ENCODE results near the gene GRIK1. TPM values are rescaled to one million over a fixed set of nuclear protein-coding genes. Genes with fewer than 3 reads are reported as not detected.

Gene GRIK1
- total RNA-seq, 1 donor from 2014 or later = not detected

DNA sequence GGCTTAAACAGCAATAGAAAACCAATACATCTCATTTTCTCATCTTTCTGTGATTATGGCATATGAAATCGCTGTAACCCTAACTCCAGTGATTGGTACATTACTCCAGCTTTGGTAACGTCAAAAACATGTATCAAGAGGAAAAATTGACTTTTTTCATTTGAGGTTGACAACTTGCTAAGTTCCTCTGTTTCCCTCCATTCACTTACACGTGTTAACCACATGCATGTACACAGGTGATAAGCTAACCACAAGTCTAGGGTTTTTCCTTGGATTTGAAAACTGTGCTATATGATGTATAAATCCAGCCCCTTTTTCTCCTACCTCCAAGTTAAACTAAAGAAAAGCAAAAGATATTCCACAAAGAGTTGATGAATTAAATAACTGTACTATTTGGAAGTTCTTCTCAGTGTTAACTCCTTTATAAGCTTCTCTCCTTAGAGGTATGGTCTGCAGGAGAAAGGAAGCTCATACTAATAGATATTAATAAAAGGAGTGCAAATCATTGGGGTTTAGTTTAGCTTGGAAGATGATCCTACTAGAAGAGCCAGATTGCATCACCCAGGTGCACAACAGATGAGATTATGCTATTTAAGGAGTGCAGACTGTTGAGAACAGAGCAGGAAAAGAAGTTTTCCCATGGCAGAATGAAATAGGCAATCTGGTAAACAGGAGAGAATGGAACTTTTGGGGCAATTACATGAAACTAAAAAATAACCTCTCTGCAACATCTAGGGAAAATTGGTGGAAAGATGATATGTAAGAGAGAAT, 277.9 kb downstream of the GRIK1 start:
- ATAC-seq = no peak

DNA sequence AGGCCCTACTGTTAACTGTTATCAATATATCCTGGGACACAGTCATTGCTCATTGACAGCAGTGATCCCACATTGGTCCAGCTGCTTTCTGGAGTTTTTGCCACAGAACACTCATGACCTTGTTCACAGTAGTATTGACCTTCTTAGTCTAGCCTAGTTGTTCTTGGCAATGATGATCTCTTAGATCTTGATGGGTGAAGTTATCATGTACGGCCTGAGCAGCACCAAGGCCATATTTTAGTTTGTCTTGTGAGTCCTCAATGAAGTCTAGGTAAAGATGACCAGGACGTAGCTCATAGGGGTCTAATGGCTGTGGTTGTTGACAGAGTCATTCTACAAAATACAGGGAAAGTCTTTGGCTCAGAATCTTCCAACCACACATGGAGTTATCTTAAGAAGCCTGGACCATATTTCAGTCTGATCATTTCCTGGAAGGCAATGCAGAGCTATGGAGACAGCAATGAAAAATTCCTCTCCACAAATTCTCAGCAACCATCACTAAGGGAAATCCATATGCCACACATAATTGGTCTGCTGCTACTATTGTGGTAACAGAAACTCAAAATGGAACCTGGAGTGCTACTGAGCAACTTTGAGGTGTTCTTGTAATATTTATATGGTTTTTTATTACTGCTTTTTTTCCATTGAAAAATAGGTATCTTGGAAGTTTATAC, 279.6 kb downstream of the GRIK1 start:
- ATAC-seq = no peak

GRCh38 chr21:29658934-29659203, 280.9 kb downstream of the GRIK1 start:
- ATAC-seq = no peak

DNA sequence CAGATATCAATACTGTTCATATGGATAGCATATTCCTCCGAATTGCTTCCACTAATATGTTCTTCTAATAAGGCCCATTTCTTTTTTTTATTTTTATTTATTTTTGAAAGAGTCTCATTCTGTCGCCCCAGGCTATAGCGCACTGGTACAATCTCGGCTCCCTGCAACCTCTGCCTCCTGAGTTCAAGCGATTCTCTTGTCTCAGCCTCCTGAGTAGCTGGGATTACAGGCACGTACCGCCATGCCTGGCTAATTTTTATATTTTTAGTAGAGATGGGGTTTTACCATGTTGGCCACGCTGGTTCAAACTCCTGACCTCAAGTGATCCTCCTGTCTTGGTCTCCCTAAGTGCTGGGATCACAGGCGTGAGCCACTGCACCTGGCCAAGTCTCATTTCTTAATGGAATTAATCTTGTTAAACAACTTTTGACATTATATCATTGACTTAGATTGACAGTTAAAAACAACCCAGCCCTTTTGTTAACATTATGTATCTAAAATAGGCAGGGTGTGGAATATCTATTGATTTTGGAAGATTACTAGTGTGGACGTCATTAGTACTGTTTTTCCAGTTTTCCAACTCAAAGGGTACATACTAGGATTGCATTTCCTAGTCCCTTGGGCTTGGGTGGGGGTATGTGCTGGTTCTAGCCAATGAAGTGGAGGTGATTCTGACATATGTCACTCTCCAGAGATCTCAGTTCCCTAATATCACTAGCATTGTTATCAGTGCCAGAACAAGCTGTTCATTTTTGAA, 281.4 kb downstream of the GRIK1 start:
- no peak for ATAC-seq

- ATAC-seq = no peak
These were observed 282.4 kb downstream of the GRIK1 start for GRCh38 chr21:29657240-29657989.

GRCh38 chr21:29656504-29657239, 283.1 kb downstream of the GRIK1 start:
- peak; percentile 65 for ATAC-seq

GRCh38 chr21:29655577-29655976, 284.2 kb downstream of the GRIK1 start:
- no peak for ATAC-seq

DNA sequence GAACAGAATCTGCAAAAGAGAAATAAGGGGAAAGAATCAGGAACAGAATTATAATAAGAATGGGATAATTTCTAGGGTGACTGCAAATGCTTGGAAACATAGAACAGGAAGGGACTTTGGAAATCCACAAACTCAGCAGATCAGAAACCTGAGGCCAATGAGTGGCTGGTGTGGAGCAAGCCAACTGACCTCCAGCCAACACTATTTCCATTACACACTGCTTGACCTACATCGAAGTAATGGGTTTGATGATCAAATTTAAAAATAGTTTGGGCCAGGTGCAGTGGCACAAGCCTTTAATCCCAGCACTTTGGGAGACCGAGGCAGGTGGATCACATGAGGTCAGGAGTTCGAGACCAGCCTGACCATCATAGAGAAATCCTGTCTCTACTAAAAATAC, 284.9 kb downstream of the GRIK1 start:
- ATAC-seq = no peak

- ATAC-seq = no peak
These were observed 285.6 kb downstream of the GRIK1 start for GRCh38 chr21:29654203-29654602.

- ATAC-seq = no peak
These were observed 289.2 kb downstream of the GRIK1 start for GRCh38 chr21:29650523-29651022.

GRCh38 chr21:29649406-29649814, 290.4 kb downstream of the GRIK1 start:
- no peak for ATAC-seq

- ATAC-seq = no peak
These were observed 291.0 kb downstream of the GRIK1 start for GRCh38 chr21:29648710-29649240.

- no peak for ATAC-seq
These were observed 292.4 kb downstream of the GRIK1 start for GRCh38 chr21:29647353-29647781.

GRCh38 chr21:29645666-29646553, 293.9 kb downstream of the GRIK1 start:
- no peak for ATAC-seq

GRCh38 chr21:29643289-29643688, 296.5 kb downstream of the GRIK1 start:
- no peak for ATAC-seq

DNA sequence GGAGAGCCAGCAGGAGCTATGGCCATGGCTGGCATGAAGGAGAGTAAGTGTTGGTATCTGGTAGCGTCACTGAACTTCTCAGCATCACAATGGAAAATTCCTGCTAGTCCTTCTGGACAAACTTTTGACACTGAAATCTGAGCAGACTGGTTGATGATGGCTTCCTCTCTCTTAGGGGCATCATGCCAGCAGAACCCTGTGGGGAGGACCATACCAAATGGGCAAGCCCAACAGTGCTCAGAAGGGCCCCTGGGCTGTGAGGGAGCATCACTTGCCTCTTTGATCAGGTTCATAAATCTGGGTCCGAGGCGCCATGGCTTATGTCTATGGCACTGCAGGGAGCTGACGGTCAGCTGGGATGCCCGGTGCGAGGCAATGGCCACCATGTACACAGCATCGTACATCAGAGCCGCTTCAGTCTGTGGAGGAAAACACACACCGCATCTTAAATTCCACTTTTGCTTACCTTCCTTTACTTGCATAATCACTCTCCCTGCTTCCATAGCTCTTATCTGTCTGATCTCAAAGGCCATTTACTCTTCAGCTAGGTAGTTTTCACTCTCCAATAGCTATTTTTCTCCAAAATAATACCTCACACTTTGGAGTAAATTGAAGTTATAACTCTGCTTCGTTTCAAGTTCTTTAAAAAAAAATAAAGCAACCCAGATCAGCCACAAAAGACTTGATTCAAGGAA, 297.1 kb downstream of the GRIK1 start:
- ATAC-seq = no peak

DNA sequence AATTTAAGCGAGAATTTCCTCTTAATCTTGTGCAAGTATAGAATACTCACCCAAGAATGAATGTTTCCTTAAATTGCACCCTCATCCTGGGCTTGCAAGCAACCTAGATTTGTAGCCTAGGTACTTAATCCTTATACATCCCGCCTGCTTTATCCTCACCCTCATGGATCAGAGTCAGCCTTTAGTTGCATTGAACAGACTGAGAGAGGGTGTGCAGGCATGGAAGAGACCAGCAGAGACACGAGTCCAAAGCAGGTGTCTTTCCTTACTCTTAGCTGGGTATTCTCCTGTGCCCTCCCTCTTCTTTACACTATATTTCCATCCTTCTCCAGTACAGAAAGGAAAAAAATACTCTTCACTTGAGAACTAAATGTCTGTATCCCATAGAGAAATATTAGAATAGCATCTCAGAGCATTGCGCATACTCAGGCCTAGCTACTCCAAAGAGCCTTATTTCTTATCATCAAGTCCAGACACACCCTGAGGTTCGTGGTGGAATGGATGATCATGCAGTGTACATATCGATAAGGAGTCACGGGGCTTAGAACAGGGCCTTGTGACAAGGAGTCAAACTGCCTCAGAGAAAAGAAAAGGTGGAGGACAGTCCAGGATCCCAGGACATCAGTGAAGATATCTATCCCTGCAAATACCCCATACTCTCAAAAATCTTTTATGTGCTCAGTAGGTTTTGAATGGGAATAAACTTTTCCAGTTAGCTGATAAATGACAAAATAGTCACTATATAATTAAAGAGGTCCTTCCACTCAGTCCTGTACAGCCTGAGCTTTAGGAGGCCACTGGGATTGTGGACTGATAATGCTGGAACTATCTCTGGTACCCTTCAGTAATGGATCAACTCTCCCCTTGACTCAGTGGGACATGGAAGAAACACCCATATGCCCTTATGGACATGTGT, 297.9 kb downstream of the GRIK1 start:
- no peak for ATAC-seq

DNA sequence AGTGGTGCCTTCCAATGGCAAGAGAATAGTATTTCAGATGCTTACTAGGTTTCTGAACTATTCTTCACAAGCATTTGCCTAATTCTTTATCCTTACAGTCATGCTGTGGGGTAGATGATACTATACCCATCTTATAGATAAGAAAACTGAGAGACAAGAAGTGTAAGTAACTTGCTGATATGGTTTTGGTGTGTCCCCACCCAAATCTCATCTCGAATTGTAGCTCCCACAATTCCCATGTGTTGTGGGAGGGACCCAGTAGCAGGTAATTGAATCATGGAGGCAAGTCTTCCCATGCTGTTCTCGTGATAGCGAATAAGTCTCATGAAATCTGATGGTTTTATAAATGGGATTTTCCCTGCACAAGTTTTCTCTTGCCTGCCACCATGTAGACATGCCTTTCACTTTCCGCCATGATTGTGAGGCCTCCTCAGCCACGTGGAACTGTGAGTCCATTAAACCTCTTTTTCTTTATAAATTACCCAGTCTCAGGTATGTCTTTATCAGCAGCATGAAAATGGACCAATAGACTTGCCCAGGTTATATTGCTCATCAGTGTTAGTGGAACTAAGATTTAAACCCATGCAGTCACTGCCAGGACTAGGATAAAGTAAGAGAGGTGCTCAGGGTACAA, 298.7 kb downstream of the GRIK1 start:
- ATAC-seq = no peak
